PC-3 (cell line): ENCODE measurements around the gene SLC38A3.

Source experiments
- CTCF ChIP-seq: fragments of 300-600 bp; sonication (generic); conservative IDR thresholded peaks from 2 replicates; pipeline ENCODE4 v1.5.1; 2017; ENCODE audit warnings: antibody characterized with exemption, low read depth, mild to moderate bottlenecking, low read length
- EZH2 ChIP-seq: fragments of 300-600 bp; sonication (generic); IDR thresholded peaks from one replicate; pipeline ENCODE4 v1.6.1; 2017; ENCODE audit warnings: antibody characterized with exemption, mild to moderate bottlenecking, low read length; ENCODE audit not compliant: unreplicated experiment
- EZH2phosphoT487 ChIP-seq: fragments of 300-600 bp; sonication (generic); IDR thresholded peaks from 2 replicates; pipeline ENCODE4 v1.6.1; 2018; ENCODE audit warnings: mild to moderate bottlenecking, antibody characterized with exemption, low read length, borderline replicate concordance

DNA sequence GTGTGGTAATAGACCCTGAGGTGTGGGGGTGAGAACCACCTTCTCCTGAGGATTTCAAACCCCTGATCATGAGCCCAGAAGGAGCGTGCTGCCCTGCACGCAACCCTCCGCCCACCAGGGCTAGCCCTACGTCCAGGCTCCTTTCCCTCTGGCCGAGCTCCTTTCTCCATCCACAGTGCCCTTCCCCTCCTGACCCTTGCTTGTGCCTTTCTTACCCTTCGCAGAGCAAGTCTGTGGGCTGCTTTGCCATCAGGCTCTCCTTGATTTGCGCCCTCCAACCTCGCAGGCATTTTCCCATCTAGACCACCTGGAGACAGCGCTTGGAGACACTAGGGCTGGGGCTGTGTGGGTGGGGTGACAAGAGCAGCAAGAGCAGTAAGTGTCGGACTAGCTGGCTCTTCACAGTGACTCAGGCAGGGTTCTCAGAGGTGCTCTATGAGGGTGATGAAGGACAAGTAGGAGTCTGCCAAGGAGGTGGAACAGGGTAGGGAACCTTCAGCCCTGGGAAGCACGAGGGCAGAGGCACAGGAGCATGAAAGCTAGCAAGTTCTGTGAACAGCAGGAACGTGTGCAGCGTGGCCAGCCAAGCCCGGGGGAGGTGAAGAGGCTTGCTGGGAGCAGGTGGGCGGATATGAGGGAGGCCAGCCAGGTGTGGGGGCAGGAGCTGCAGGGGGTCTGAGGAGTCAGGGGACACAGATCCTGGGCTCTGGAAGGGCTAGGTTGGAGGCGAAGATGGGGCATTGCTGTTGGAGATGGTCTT, 2.5 kb upstream of the SLC38A3 start:
- no peak for TF ChIP-seq CTCF
- no peak for TF ChIP-seq EZH2
- TF ChIP-seq EZH2phosphoT487: no peak
